CD8-positive, alpha-beta memory T cell (primary cell): ENCODE measurements around the gene TMC2. TPM values are rescaled to one million over a fixed set of nuclear protein-coding genes. Genes with fewer than 3 reads are reported as not detected.
"Not testable (repeated sequence)": the region's sequence is repeated elsewhere in the genome, so short reads cannot be mapped to it uniquely, and the experiment has no call there.

Experiments used
- CTCF ChIA-PET: fragments of 350-600 bp; sonication (Branson Sonifier 250); formaldehyde crosslinking; loops from one replicate; lab custom pipeline; 2021; ENCODE audit warnings: antibody characterized with exemption; lab: Charles Lee
- POLR2A ChIA-PET: fragments of 350-600 bp; sonication (Branson Sonifier 250); formaldehyde crosslinking; loops from one replicate; lab custom pipeline; 2021; ENCODE audit warnings: antibody characterized with exemption; lab: Charles Lee
- DNase-seq, 5 donors: peaks; one replicate each; pipeline versions ENCODE4 v3.0.0 to v3.0.0-alpha.2; 2020 to 2022; ENCODE audit warnings: mixed read lengths in 1 of 5
- H3K27ac ChIP-seq: one replicate; pipeline ENCODE4 v1.7.0; 2013; ENCODE audit warnings: low read depth, mild to moderate bottlenecking, low read length, moderate library complexity
- H3K27me3 ChIP-seq: 2 replicates; pipeline ENCODE4 v1.7.0; 2013; ENCODE audit warnings: low read length, mild to moderate bottlenecking; ENCODE audit not compliant: insufficient read depth, poor library complexity, severe bottlenecking
- H3K36me3 ChIP-seq: 2 replicates; pipeline ENCODE4 v1.7.0; 2013; ENCODE audit warnings: mild to moderate bottlenecking, low read length, moderate library complexity; ENCODE audit not compliant: insufficient read depth
- H3K4me1 ChIP-seq: 2 replicates; pipeline ENCODE4 v1.7.0; 2013; ENCODE audit warnings: mild to moderate bottlenecking, low read length, moderate library complexity; ENCODE audit not compliant: insufficient read depth
- H3K4me3 ChIP-seq: 2 replicates; pipeline ENCODE4 v1.7.0; 2013; ENCODE audit warnings: mild to moderate bottlenecking, low read length
- H3K9me3 ChIP-seq: 2 replicates; pipeline ENCODE4 v1.7.0; 2013; ENCODE audit warnings: mild to moderate bottlenecking, low read length
- H3K27ac Mint-ChIP-seq, 8 donors: one replicate each; pipeline ENCODE4 v1.8.0; 2020 to 2021; ENCODE audit warnings: mixed read lengths in 8 of 8, mild to moderate bottlenecking in 6 of 8, inconsistent platforms in 3 of 8, moderate library complexity in 3 of 8
- H3K27me3 Mint-ChIP-seq, 2 donors: one replicate each; pipeline ENCODE4 v1.8.0; 2020 to 2021; ENCODE audit warnings: mixed read lengths in 2 of 2, mild to moderate bottlenecking in 1 of 2, moderate library complexity in 1 of 2
- H3K36me3 Mint-ChIP-seq, 3 donors: one replicate each; pipeline ENCODE4 v1.8.0; 2020 to 2021; ENCODE audit warnings: mixed read lengths in 3 of 3, inconsistent platforms in 1 of 3, mild to moderate bottlenecking in 1 of 3
- H3K4me1 Mint-ChIP-seq, 3 donors: one replicate each; pipeline ENCODE4 v1.8.0; 2020 to 2021; ENCODE audit warnings: mixed read lengths in 3 of 3, inconsistent platforms in 1 of 3, mild to moderate bottlenecking in 1 of 3
- H3K4me3 Mint-ChIP-seq, 7 donors: one replicate each; pipeline ENCODE4 v1.8.0; 2020 to 2021; ENCODE audit warnings: mixed read lengths in 7 of 7, mild to moderate bottlenecking in 6 of 7, moderate library complexity in 4 of 7, inconsistent platforms in 2 of 7
- H3K9me3 Mint-ChIP-seq, 5 donors: one replicate each; pipeline ENCODE4 v1.8.0; 2020 to 2022; ENCODE audit warnings: mixed read lengths in 5 of 5, mild to moderate bottlenecking in 3 of 5, moderate library complexity in 2 of 5, inconsistent platforms in 1 of 5
- polyA plus RNA-seq: library from polyadenylated mRNA; unstranded; fragments of 300-500 nt; fragmentation: Illumina TruSeq; gene quantifications from one replicate; pipeline ENCODE4 v1.2.3, GENCODE V29; 2021
- total RNA-seq, 2 experiments: library from RNA; stranded (reverse); gene quantifications; one replicate each; pipeline ENCODE4 v1.2.3, GENCODE V29; 2021

The TMC2 gene, protein sequence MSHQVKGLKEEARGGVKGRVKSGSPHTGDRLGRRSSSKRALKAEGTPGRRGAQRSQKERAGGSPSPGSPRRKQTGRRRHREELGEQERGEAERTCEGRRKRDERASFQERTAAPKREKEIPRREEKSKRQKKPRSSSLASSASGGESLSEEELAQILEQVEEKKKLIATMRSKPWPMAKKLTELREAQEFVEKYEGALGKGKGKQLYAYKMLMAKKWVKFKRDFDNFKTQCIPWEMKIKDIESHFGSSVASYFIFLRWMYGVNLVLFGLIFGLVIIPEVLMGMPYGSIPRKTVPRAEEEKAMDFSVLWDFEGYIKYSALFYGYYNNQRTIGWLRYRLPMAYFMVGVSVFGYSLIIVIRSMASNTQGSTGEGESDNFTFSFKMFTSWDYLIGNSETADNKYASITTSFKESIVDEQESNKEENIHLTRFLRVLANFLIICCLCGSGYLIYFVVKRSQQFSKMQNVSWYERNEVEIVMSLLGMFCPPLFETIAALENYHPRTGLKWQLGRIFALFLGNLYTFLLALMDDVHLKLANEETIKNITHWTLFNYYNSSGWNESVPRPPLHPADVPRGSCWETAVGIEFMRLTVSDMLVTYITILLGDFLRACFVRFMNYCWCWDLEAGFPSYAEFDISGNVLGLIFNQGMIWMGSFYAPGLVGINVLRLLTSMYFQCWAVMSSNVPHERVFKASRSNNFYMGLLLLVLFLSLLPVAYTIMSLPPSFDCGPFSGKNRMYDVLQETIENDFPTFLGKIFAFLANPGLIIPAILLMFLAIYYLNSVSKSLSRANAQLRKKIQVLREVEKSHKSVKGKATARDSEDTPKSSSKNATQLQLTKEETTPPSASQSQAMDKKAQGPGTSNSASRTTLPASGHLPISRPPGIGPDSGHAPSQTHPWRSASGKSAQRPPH
- not detected for total RNA-seq
- not detected for polyA plus RNA-seq

DNA sequence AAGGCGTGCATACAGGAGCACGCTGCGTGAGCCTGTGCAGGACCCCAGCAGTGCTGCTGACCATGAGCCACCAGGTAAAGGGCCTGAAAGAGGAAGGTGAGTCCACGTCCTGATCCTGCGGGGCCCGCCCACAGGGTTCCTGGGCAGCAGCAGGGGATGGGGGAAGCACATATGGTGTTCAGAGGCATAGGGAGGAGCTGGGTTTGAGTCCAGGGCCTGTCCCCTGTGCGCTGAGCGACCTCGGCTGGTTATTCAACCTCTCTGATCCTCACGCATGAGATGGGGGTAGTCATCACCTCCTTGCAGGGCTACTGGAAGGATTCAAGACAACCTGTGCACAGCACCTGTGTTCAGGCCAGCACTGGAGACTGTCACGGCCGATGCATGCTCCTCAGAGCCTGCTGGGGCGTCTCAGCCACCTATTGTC lies at the start of gene TMC2:
Gene TMC2 (plus strand): TSS at position 14 of the 427 bp plus-strand sequence. CDS start 49 bp downstream, at position 63.
- H3K27me3 Mint-ChIP-seq = peaks cover 30 to 47% of the 10 kb centered on the region in 2 donors
- POLR2A ChIA-PET = no interaction called here

DNA sequence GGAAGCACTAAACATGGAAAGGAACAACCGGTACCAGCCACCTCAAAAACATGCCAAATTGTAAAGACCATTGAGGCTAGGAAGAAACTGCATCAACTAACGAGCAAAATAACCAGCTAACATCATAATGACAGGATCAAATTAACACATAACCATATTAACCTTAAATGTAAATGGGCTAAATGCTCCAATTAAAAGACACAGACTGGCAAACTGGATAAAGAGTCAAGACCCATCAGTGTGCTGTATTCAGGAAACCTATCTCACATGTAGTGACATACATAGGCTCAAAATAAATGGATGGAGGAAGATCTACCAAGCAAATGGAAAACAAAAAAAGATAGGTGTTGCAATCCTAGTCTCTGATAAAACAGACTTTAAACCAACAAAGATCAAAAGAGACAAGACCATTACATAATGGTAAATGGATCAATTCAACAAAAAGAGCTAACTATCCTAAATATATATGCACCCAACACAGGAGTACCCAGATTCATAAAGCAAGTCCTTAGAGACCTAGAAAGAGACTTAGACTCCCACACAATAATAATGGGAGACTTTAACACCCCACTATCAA lies 33.5 kb upstream of the TMC2 start:
- Mint-ChIP-seq H3K4me1 (peaks cover 9 to 14% (median 10%) of the 10 kb centered on the region in 3 donors), H3K36me3 (peaks cover 13 to 28% (median 13%) of the 10 kb centered on the region in 3 donors)
- H3K27me3 ChIP-seq, POLR2A ChIA-PET, DNase-seq, CTCF ChIA-PET, H3K9me3 Mint-ChIP-seq, H3K9me3 ChIP-seq, H3K36me3 ChIP-seq, H3K27ac Mint-ChIP-seq, H3K4me1 ChIP-seq, H3K4me3 Mint-ChIP-seq, H3K27ac ChIP-seq, H3K27me3 Mint-ChIP-seq, H3K4me3 ChIP-seq: not testable (repeated sequence)

More for the DNA sequence above, at the start of gene TMC2:
- CTCF ChIA-PET = no interaction called here
- no peaks in the 10 kb centered on the region for H3K36me3 ChIP-seq
- H3K4me1 Mint-ChIP-seq = no peaks in the 10 kb centered on the region
- no peaks in the 10 kb centered on the region for H3K9me3 Mint-ChIP-seq
- H3K9me3 ChIP-seq = no peaks in the 10 kb centered on the region
- no peak within 1 kb of the TSS for H3K27ac ChIP-seq
- no peak for DNase-seq
- no peaks in the 10 kb centered on the region for H3K36me3 Mint-ChIP-seq
- H3K4me3 Mint-ChIP-seq = no peak within 1 kb of the TSS
- H3K4me3 ChIP-seq = no peak within 1 kb of the TSS
- no peaks in the 10 kb centered on the region for H3K4me1 ChIP-seq
- no peak within 1 kb of the TSS for H3K27ac Mint-ChIP-seq
- H3K27me3 ChIP-seq = peaks cover 3% of the 10 kb centered on the region

DNA sequence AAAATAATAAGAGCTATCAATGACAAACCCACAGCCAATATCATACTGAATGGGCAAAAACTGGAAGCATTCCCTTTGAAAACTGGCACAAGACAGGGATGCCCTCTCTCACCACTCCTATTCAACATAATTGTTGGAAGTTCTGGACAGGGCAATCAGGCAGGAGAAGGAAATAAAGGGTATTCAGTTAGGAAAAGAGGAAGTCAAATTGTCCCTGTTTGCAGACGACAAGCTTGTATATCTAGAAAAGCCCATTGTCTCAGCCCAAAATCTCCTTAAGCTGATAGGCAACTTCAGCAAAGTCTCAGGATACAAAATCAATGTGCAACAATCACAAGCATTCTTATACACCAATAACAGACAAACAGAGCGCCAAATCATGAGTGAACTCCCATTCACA lies 31.6 kb upstream of the TMC2 start:
- H3K27ac Mint-ChIP-seq, H3K27ac ChIP-seq, H3K9me3 Mint-ChIP-seq, CTCF ChIA-PET, H3K36me3 ChIP-seq, H3K4me3 ChIP-seq, H3K27me3 ChIP-seq, POLR2A ChIA-PET, H3K27me3 Mint-ChIP-seq, H3K9me3 ChIP-seq, DNase-seq: not testable (repeated sequence)
- Mint-ChIP-seq H3K4me3 (peak overlapping the region in 1 of 7 donors; percentile 13), H3K4me1 (peaks cover 23 to 27% (median 25%) of the 10 kb centered on the region in 3 donors), H3K36me3 (peaks cover 7 to 18% (median 8%) of the 10 kb centered on the region in 3 donors)
- peaks cover 15% of the 10 kb centered on the region for H3K4me1 ChIP-seq

DNA sequence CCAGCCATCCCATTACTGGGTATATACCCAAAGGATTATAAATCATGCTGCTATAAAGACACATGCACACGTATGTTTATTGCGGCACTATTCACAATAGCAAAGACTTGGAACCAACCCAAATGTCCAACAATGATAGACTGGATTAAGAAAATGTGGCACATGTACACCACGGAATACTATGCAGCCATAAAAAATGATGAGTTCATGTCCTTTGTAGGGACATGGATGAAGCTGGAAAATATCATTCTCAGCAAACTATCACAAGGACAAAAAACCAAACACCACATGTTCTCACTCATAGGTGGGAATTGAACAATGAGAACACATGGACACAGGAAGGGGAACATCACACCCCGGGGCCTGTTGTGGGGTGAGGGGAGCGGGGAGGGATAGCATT lies 29.9 kb upstream of the TMC2 start:
- POLR2A ChIA-PET, H3K27me3 Mint-ChIP-seq, H3K27ac ChIP-seq, CTCF ChIA-PET, H3K9me3 ChIP-seq, H3K36me3 Mint-ChIP-seq, H3K27me3 ChIP-seq, H3K4me3 ChIP-seq, H3K36me3 ChIP-seq, H3K4me3 Mint-ChIP-seq, DNase-seq, H3K9me3 Mint-ChIP-seq: not testable (repeated sequence)
- Mint-ChIP-seq H3K27ac (peak overlapping the region in 1 of 8 donors; percentile 41), H3K4me1 (peaks cover 23 to 27% (median 25%) of the 10 kb centered on the region in 3 donors)
- peaks cover 15% of the 10 kb centered on the region for H3K4me1 ChIP-seq

DNA sequence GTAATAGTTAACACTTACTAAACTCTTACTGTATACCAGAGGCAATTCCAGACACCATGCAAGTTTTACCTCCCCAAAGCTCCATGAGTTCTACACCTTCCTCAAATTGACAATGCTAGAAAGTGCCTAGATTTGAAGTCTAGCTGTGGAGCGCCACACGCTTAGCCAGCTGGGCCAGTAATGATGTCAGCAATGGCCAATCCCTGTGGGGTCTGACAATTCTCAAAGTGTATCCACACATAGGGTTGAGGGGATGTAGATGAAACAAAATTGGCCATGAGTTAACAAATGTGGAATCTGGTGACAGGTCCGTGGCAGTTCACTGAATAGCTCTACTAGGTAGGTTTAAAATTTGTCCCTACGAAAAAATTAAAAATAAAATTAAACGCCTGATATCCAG lies 28.9 kb upstream of the TMC2 start:
- H3K36me3 Mint-ChIP-seq = peaks cover 0 to 6% (median 2%) of the 10 kb centered on the region in 3 donors
- Histone ChIP-seq H3K9me3 (no peaks in the 10 kb centered on the region), H3K4me3 (no peak overlapping the region), H3K27me3 (no peaks in the 10 kb centered on the region), H3K36me3 (no peaks in the 10 kb centered on the region), H3K27ac (no peak overlapping the region), H3K4me1 (peaks cover 15% of the 10 kb centered on the region)
- no peak for DNase-seq
- peak overlapping the region; percentile 90 to 100 (median 98) for H3K4me3 Mint-ChIP-seq
- peaks cover 6 to 18% of the 10 kb centered on the region in 2 donors for H3K27me3 Mint-ChIP-seq
- peak overlapping the region in 1 of 8 donors; percentile 89 for H3K27ac Mint-ChIP-seq
- ChIA-PET CTCF (interaction anchor here (1.2 to 8.8 kb wide), 2 partner anchors 15 to 144 kb away, joined by 5 to 89 read pairs; partner anchors contain the start of gene NOP56), POLR2A (interaction anchor here (1.5 kb wide), 1 partner anchor 15 kb away, joined by 4 read pairs; no protein-coding TSS in a partner anchor)
- no peaks in the 10 kb centered on the region for H3K9me3 Mint-ChIP-seq
- peaks cover 23 to 27% (median 25%) of the 10 kb centered on the region in 3 donors for H3K4me1 Mint-ChIP-seq

DNA sequence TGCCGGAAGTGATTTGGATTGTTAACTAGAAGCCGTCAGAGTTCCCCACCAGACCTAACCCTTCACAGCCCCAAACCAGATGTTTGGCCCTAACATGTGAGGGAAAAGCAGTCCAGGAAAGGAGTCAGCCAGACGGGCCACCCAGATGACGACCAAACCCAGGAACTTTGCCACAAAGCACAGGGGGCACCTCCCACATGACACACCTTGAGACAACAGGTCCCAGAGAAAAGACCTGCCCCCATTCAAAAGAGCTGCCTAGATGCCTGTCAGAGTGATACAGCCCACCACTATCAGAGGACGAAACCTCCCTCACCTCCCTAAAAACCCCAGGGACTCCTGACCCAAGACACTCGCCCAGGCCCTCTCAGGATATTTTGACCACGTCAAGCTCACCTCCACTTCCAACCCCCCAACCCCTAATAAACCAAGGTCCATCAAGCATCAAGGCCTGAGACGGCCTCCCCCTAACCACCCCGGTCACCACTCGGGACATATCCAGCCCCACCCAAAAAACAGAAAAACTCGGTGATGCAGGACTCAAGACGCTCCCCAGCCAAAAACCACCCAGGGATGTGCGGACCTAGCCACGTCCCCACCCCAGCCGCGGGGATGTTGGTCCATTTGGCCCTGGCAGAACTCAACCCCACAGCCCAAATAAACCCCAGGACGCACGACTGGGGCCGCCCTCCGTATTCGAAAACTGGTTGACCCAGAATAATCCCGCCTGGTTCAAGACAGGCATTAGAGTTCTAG lies 28.3 kb upstream of the TMC2 start:
- ChIA-PET POLR2A (interaction anchor here (0.9 to 1.5 kb wide), 2 partner anchors 14 to 37 kb away, joined by 4 read pairs; partner anchors contain the start of gene SNRPB), CTCF (interaction anchor here (1.2 to 8.8 kb wide), 2 partner anchors 15 to 144 kb away, joined by 5 to 89 read pairs; partner anchors contain the start of gene NOP56)
- peaks cover 20 to 25% (median 24%) of the 10 kb centered on the region in 3 donors for H3K4me1 Mint-ChIP-seq
- peaks cover 6 to 21% of the 10 kb centered on the region in 2 donors for H3K27me3 Mint-ChIP-seq
- Histone ChIP-seq H3K4me1 (peaks cover 15% of the 10 kb centered on the region), H3K9me3 (no peaks in the 10 kb centered on the region), H3K27me3 (no peaks in the 10 kb centered on the region), H3K4me3 (peak overlapping the region; percentile 78), H3K27ac (peak overlapping the region; percentile 74), H3K36me3 (no peaks in the 10 kb centered on the region)
- H3K9me3 Mint-ChIP-seq = no peaks in the 10 kb centered on the region
- H3K36me3 Mint-ChIP-seq = peaks cover 0 to 6% (median 2%) of the 10 kb centered on the region in 3 donors
- peak overlapping the region; percentile 90 to 100 (median 98) for H3K4me3 Mint-ChIP-seq
- peak in 1 of 5 donors; percentile 6 for DNase-seq
- H3K27ac Mint-ChIP-seq = peak overlapping the region; percentile 50 to 99 (median 88)
